NT2/D1 (cell line): ENCODE data around the gene HBD.

Experiments used
- DNase-seq: peaks from one replicate; pipeline ENCODE4 v3.0.0-alpha.2; 2011; ENCODE audit warnings: low read depth, low spot score
- H3K27me3 ChIP-seq: 2 replicates; pipeline ENCODE4 v1.6.0; 2011; ENCODE audit warnings: mild to moderate bottlenecking; ENCODE audit not compliant: insufficient read length, insufficient read depth
- H3K36me3 ChIP-seq: 2 replicates; pipeline ENCODE4 v1.6.1; 2011; ENCODE audit warnings: mild to moderate bottlenecking, low read length, mixed read lengths; ENCODE audit not compliant: insufficient read depth, insufficient read length
- H3K4me1 ChIP-seq: 2 replicates; pipeline ENCODE4 v1.5.1; 2011; ENCODE audit not compliant: insufficient read depth, insufficient read length
- H3K4me3 ChIP-seq: 2 replicates; pipeline ENCODE4 v1.5.1; 2011; ENCODE audit warnings: low read depth; ENCODE audit not compliant: insufficient read length
- H3K9ac ChIP-seq: 2 replicates; pipeline ENCODE4 v1.6.0; 2011; ENCODE audit warnings: low read depth; ENCODE audit not compliant: insufficient read length
- H3K9me3 ChIP-seq: 2 replicates; pipeline ENCODE4 v1.5.1; 2011; ENCODE audit warnings: mild to moderate bottlenecking, low read length; ENCODE audit not compliant: insufficient read depth
- SUZ12 ChIP-seq: IDR thresholded peaks from 2 replicates; pipeline ENCODE4 v1.6.1; 2011; ENCODE audit not compliant: insufficient read length, insufficient read depth; ENCODE audit errors: extremely low read depth
- YY1 ChIP-seq: IDR thresholded peaks from 2 replicates; pipeline ENCODE4 v1.6.1; 2011; ENCODE audit not compliant: insufficient read length, insufficient read depth
- ZNF274 ChIP-seq: IDR thresholded peaks from 2 replicates; pipeline ENCODE4 v1.6.1; 2011; ENCODE audit warnings: mild to moderate bottlenecking, low read depth, low read length

The HBD gene

GRCh38 chr11:5277807-5278382, 43.6 kb upstream of the HBD start:
- TF ChIP-seq SUZ12, result no peak
- TF ChIP-seq YY1, result no peak
- no peak for TF ChIP-seq ZNF274
- Histone ChIP-seq H3K9me3 (no peaks in the 10 kb centered on the region; the same call in 1 of the 2 replicates), H3K4me3 (no peak overlapping the region), H3K36me3 (no peaks in the 10 kb centered on the region), H3K27me3 (no peaks in the 10 kb centered on the region), H3K9ac (no peak overlapping the region), H3K4me1 (peaks cover 4% of the 10 kb centered on the region)
- no peak for DNase-seq

GRCh38 chr11:5276697-5277096, 42.4 kb upstream of the HBD start:
- Histone ChIP-seq H3K4me3 (no peak overlapping the region), H3K4me1 (peaks cover 4% of the 10 kb centered on the region), H3K27me3 (no peaks in the 10 kb centered on the region), H3K9ac (no peak overlapping the region), H3K9me3 (no peaks in the 10 kb centered on the region; the same call in 1 of the 2 replicates), H3K36me3 (no peaks in the 10 kb centered on the region)
- TF ChIP-seq YY1 (no peak), SUZ12 (no peak), ZNF274 (no peak)
- no peak for DNase-seq

- Histone ChIP-seq H3K27me3 (no peaks in the 10 kb centered on the region), H3K9me3 (no peaks in the 10 kb centered on the region; the same call in 1 of the 2 replicates), H3K4me1 (peaks cover 4% of the 10 kb centered on the region), H3K36me3 (no peaks in the 10 kb centered on the region), H3K4me3 (no peak overlapping the region), H3K9ac (no peak overlapping the region)
- DNase-seq, result no peak
- TF ChIP-seq SUZ12, result no peak
Measured at GRCh38 chr11:5275369-5276110, 41.3 kb upstream of the HBD start.

GRCh38 chr11:5274395-5274794, 40.1 kb upstream of the HBD start:
- TF ChIP-seq ZNF274, result no peak
- no peak for TF ChIP-seq YY1
- no peak for TF ChIP-seq SUZ12
- H3K9me3 ChIP-seq, result no peaks in the 10 kb centered on the region; the same call in 1 of the 2 replicates
- DNase-seq, result no peak

GRCh38 chr11:5272395-5273017, 38.2 kb upstream of the HBD start:
- Histone ChIP-seq H3K9me3 (no peaks in the 10 kb centered on the region), H3K4me3 (no peak overlapping the region), H3K27me3 (no peaks in the 10 kb centered on the region), H3K4me1 (no peaks in the 10 kb centered on the region), H3K36me3 (no peaks in the 10 kb centered on the region), H3K9ac (no peak overlapping the region)
- DNase-seq, result no peak
- TF ChIP-seq ZNF274, result no peak
- TF ChIP-seq SUZ12, result no peak
- TF ChIP-seq YY1, result no peak

More at GRCh38 chr11:5274395-5274794, 40.1 kb upstream of the HBD start:
- H3K36me3 ChIP-seq, result no peaks in the 10 kb centered on the region
- no peaks in the 10 kb centered on the region for H3K4me1 ChIP-seq
- H3K27me3 ChIP-seq, result no peaks in the 10 kb centered on the region
- no peak overlapping the region for H3K4me3 ChIP-seq
- H3K9ac ChIP-seq, result no peak overlapping the region

- Histone ChIP-seq H3K4me3 (no peak within 1 kb of the TSS), H3K9me3 (no peaks in the 10 kb centered on the region), H3K4me1 (no peaks in the 10 kb centered on the region), H3K27me3 (no peaks in the 10 kb centered on the region), H3K9ac (no peak within 1 kb of the TSS), H3K36me3 (no peaks in the 10 kb centered on the region)
- TF ChIP-seq SUZ12 (no peak), ZNF274 (no peak), YY1 (no peak)
- DNase-seq, result no peak
Measured at GRCh38 chr11:5269715-5270147, 35.4 kb upstream of the HBD start, which contains the start of gene HBE1. Gene HBE1 (minus strand): TSS chr11:5269945. CDS start chr11:5269890, 55 bp downstream.

GRCh38 chr11:5267033-5267563, 32.8 kb upstream of the HBD start:
- no peaks in the 10 kb centered on the region for H3K36me3 ChIP-seq
- no peaks in the 10 kb centered on the region for H3K9me3 ChIP-seq
- no peak overlapping the region for H3K4me3 ChIP-seq
- no peak for TF ChIP-seq SUZ12
- no peak for TF ChIP-seq YY1
- TF ChIP-seq ZNF274, result no peak
- H3K27me3 ChIP-seq, result no peaks in the 10 kb centered on the region
- no peak overlapping the region for H3K9ac ChIP-seq
- no peaks in the 10 kb centered on the region for H3K4me1 ChIP-seq
- no peak for DNase-seq
